Activated CD4-positive, alpha-beta T cell treated with anti-CD3 and anti-CD28 coated beads, Interleukin-2, amount 50 U/mL, for 24 hours (primary cell): ENCODE results near the gene CBFA2T3.
"Not testable (repeated sequence)": the region's sequence is repeated elsewhere in the genome, so short reads cannot be mapped to it uniquely, and the experiment has no call there.

Experiments used
- DNase-seq, 2 donors: peaks; one replicate each; pipeline ENCODE4 v3.0.0-alpha.2; 2020; ENCODE audit warnings: low read depth in 1 of 2, low spot score in 1 of 2

Gene CBFA2T3

DNA sequence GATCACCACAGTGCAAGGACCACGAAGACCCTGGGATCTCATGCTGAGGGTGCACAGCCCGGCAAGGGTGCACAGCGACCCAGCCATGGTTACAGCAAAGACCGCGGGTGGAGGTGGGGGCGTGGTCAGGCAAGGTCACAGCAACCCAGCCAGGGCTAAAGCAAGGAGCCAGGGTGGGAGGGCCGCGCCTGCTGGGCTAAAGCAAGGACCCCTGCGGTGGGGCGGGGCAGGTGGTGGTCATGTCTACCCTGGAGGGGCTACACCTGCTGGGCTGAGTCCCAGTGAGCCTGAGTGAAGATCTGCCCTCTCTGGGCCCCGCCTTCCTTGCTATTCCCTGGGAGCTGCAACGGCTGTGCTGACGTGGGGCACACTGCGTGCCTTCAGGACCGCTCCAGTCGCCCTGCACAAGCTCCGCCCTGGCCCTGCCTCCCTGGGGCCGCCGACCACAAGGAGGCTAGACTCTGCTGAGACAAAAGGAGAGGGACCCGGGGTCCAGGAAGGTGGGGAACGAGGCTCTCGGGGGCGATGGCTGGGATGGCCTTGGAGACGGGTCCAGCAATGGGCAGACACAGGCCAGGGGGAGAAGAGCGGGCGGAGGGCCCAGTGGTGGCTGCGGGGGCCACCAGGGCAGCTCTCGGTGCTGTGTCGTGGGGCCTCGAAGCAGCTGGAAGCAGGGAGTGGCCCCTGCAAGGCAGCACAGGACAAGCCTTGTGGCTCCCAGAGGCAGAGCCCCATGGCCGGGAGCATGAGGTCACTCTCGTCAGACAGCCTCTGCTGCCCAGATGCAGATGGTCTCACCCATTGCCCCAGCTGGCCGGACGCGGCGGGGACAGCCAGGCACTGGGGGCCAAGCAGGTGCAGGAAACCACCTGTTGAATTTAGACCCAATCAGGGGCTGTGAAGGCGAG lies 52.8 kb downstream of the CBFA2T3 start:
- no peak for DNase-seq

DNA sequence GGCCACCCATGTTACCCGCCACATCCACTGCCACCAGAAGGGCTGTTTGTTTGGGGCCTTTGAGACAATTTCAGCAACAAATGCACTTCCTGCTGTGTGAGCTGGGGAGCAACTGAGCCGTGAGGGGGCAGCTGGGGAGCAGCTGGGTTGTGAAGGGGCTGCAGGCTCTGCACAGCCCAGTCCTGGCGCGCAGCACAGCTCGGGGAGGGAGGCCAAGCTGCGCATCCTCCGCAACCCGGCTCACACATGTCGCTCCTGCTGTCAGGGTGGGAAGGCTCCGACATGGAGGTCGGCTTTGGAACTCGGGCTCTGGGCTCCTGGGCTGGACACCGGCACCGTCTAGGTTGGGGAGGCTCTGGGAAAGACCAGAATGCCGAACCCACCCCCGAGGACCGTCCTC lies 53.6 kb downstream of the CBFA2T3 start:
- DNase-seq, result no peak

DNA sequence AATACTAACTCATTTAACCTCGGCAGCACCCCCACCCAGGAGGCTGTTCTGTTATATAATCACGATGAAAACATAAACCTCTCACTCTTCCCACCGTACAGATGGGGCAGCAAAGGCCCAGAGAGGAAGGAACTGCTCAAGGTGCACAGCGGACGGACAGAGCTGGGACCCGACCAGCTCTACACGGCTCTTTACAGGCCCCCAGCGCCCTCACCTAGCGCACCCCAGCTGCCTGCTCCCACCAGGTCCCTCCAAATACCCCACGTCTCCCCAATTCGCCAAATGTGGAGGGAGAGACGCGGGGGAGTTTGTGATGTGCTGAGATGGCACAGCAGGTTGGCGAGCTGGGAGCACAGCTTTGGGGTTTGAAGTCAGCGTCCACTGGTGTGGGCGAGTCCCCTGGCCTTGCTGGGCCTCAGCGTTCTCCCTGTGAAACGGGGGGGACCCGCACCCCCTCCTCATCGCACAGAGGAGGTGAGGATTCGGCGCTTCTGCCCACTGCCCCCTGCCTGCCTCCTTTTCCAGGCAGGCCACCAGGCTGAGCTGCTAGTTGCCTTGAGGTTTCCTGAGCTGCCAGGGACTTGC lies 54.1 kb downstream of the CBFA2T3 start:
- no peak for DNase-seq

GRCh38 chr16:88922114-88922825 lies 54.7 kb downstream of the CBFA2T3 start:
- DNase-seq, result no peak

DNA sequence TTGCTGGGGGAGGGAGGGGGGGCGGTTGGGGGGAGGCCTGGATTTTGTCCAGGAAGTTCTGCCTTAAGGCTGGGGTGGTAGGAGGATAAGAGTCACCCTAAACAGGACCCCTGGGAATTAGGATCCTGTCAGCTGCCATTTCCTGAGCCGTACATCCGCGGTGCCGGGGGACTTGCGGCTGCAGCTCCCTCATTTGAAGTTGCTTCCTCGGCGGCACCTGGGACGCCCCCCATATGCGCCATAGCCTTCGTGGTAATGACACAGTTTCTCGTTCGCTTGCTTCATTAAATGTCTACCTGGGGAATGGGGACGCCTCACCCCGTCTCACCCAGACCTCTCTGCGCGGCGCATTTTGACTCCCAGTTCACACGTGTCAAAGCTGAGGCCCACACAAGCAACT lies 55.4 kb downstream of the CBFA2T3 start:
- no peak for DNase-seq

GRCh38 chr16:88920618-88921590 lies 56.1 kb downstream of the CBFA2T3 start:
- no peak for DNase-seq

GRCh38 chr16:88919936-88920335 lies 57.1 kb downstream of the CBFA2T3 start:
- no peak for DNase-seq

- not testable (repeated sequence) for DNase-seq
Observed at GRCh38 chr16:88918896-88919295, 58.1 kb downstream of the CBFA2T3 start.

GRCh38 chr16:88917915-88918627 lies 58.9 kb downstream of the CBFA2T3 start:
- no peak for DNase-seq

- no peak for DNase-seq
Observed at GRCh38 chr16:88917146-88917914, 59.7 kb downstream of the CBFA2T3 start.

DNA sequence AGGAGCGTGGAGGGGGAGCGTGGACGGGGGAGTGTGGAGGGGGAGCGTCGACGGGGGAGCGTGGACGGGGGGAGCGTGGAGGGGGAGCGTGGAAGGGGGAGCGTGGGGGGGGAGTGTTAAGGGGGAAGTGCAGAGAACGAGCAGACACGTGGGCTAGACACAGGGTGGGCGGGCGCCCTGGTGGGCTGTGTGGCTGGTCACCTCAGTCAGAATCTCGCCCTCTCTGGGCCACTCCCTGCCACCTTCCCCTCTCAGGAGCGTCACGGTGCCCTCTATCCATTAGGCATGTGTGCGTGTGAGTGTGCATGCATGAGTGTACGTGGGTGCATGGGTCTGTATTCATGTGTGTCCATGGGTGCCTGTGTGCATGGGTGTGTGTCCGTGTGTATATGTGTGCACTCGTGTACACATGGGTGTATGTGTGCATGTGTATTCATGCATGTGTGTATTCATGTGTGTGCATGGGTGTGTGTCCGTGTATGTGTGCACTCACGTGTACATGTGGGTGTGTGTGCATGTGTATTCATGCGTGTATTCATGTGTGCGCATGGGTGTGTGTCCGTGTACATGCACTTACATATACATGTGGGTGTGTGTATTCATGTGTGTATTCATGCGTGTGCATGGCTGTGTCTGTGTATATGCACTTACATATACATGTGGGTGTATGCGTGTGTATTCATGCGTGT lies 61.2 kb downstream of the CBFA2T3 start:
- no peak for DNase-seq

- DNase-seq, result no peak
Observed at GRCh38 chr16:88914750-88915368, 62.1 kb downstream of the CBFA2T3 start.

DNA sequence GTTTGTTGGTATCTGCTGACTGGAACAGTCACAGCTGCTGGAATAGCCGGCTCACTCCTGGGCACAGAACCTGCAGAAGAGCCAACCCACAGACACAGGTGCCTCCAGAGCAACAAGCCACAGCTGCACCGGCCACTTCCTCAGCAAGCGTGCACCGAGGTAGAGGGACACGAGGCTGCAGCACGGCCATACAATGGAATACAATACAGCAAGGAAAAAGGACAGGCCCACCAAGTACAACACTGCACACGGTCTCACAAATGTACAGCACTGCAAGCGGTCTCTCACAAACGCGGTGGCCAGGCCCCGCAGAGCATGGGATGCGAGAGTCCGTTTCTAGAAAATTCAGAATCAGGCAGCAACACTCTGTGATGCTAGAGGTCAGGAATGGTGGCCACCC lies 63.1 kb downstream of the CBFA2T3 start:
- no peak for DNase-seq

- DNase-seq, result no peak
Observed at GRCh38 chr16:88913001-88913612, 63.9 kb downstream of the CBFA2T3 start.

DNA sequence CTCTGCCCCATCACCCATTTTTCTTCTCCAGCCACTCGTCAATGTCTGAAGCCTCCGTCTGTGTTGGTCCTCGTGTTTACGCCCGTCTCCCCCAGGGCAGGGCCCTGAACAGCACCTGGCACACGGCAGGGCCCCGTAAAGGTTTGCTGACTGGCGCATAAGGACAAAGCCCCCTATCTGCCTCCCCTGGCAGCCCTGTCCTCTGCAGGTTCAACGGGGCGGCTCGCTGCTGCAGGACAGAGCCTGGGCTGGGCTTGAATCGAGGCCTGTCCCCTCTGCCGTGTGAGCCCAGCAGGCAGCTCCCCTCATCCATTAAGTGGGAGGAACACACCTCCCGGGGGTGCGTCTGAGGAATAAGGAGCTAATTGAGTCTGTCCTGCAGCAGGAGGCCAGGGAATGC lies 64.5 kb downstream of the CBFA2T3 start:
- no peak for DNase-seq

DNA sequence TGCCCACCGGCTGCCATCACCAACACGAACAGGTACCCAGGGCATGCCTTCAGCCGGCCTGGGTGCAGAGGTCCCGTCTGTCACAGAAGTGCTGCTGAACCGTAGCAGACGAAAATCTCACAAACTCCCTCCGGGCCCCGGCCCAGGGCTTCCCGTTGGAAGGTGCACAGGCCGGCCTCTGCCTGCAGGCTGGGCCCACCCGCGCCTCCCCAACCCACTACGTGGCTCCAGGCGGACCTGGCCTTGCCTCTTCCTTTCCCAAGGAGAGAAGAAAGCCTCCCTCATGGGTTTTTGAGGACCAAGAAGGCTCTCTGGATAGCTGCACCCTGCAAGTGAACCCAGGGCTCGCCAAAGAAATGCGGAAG lies 65.1 kb downstream of the CBFA2T3 start:
- DNase-seq, result no peak

DNA sequence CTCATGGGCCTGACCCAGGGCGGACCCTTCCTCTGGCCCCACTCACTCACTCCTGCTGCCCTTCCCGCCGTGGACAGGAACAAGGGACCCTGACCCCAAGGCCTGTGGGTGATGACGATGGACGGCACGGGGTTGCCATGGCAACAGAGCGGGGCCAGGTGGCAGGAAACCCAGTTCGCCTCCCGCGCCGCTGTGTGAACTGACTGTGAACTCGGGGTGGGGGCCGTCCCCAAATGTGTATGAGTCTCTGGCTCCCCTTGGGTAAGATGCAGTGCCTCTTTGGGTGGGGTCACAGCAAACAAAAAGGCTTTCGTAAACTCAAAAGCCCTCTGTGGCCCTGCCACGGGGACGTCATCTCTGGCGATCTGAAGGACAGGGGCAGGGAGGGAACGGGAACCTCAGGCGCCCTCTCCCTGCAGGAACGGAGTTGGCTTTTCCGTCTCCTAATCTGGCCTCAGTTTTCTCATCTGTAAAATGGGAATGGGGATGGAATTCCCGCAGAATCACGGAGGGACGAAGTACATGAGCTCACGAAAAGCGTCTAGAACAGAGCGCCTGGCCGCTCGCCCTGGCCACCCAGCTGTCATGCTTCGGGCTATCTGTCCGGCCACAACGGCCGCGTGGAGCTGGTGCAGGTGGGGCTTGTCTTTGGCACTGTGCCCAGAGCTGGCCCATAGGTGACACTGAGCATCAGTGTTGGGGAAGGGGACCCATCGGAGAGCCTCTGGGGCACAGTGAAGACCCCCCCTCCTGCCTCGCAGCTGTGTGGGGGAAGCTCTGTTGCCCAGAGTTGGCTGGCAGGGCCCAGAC lies 65.7 kb downstream of the CBFA2T3 start:
- DNase-seq, result no peak
